Parathyroid adenoma (tissue), 2 donors: Measurements from ENCODE around the gene THBS3.
A peak's percentile ranks its signal among the peaks of the same experiment; 100 is the strongest.
"Not testable (repeated sequence)": the region's sequence is repeated elsewhere in the genome, so short reads cannot be mapped to it uniquely, and the experiment has no call there.

ENCODE experiments used
- H2AFZ ChIP-seq: fragments of 300-600 bp; sonication (generic); one replicate; pipeline ENCODE4 v1.7.0; 2017; ENCODE audit warnings: antibody characterized with exemption, mild to moderate bottlenecking
- H3K27ac ChIP-seq: fragments of 300-600 bp; sonication (generic); one replicate; pipeline ENCODE4 v1.7.0; 2017
- H3K27me3 ChIP-seq: fragments of 300-600 bp; sonication (generic); one replicate; pipeline ENCODE4 v1.7.0; 2017; ENCODE audit warnings: low read length; ENCODE audit not compliant: control insufficient read depth, insufficient read depth
- H3K36me3 ChIP-seq: fragments of 300-600 bp; sonication (generic); one replicate; pipeline ENCODE4 v1.7.0; 2017; ENCODE audit warnings: low read length; ENCODE audit not compliant: control insufficient read depth, insufficient read depth
- H3K4me1 ChIP-seq: fragments of 300-600 bp; sonication (generic); one replicate; pipeline ENCODE4 v1.7.0; 2017; ENCODE audit warnings: control low read depth
- H3K4me2 ChIP-seq: fragments of 300-600 bp; sonication (generic); one replicate; pipeline ENCODE4 v1.7.0; 2017; ENCODE audit warnings: low read length
- H3K4me3 ChIP-seq: fragments of 300-600 bp; sonication (generic); one replicate; pipeline ENCODE4 v1.7.0; 2017; ENCODE audit warnings: low read depth, low read length
- H3K79me2 ChIP-seq: fragments of 300-600 bp; sonication (generic); one replicate; pipeline ENCODE4 v1.7.0; 2017; ENCODE audit warnings: control low read depth
- H3K9ac ChIP-seq: fragments of 300-600 bp; sonication (generic); one replicate; pipeline ENCODE4 v1.7.0; 2017; ENCODE audit warnings: mild to moderate bottlenecking
- H3K9me3 ChIP-seq: fragments of 300-600 bp; sonication (generic); one replicate; pipeline ENCODE4 v1.7.0; 2017; ENCODE audit warnings: low read length; ENCODE audit not compliant: control insufficient read depth
- CTCF ChIP-seq: fragments of 300-600 bp; sonication (generic); IDR thresholded peaks from one replicate; pipeline ENCODE4 v1.7.0; 2017; ENCODE audit warnings: antibody characterized with exemption, mild to moderate bottlenecking
- donor health status: primary hyperparathyroidism.

Gene THBS3

GRCh38 chr1:155227261-155228095 is 19.8 kb upstream of the THBS3 start:
- H3K9me3 ChIP-seq, result no peaks in the 10 kb centered on the region
- no peaks in the 10 kb centered on the region for H3K27me3 ChIP-seq
- peak overlapping the region; percentile 99 for H3K4me2 ChIP-seq
- peak overlapping the region; percentile 74 for H2AFZ ChIP-seq
- H3K9ac ChIP-seq, result peak overlapping the region; percentile 50
- TF ChIP-seq CTCF, result no peak
- H3K27ac ChIP-seq, result peak overlapping the region; percentile 89
- peaks cover 20% of the 10 kb centered on the region for H3K4me1 ChIP-seq
- H3K79me2 ChIP-seq, result no peaks in the 10 kb centered on the region
- peak overlapping the region; percentile 98 for H3K4me3 ChIP-seq
- H3K36me3 ChIP-seq, result no peaks in the 10 kb centered on the region

GRCh38 chr1:155226910-155227260 is 19.2 kb upstream of the THBS3 start:
- Histone ChIP-seq H3K79me2 (no peaks in the 10 kb centered on the region), H3K36me3 (no peaks in the 10 kb centered on the region), H3K4me3 (peak overlapping the region; percentile 98), H3K27ac (peak overlapping the region; percentile 89), H2AFZ (peak overlapping the region; percentile 74), H3K9ac (peak overlapping the region; percentile 50), H3K27me3 (no peaks in the 10 kb centered on the region), H3K4me1 (peaks cover 19% of the 10 kb centered on the region), H3K9me3 (no peaks in the 10 kb centered on the region), H3K4me2 (peak overlapping the region; percentile 99)
- no peak for TF ChIP-seq CTCF

- Histone ChIP-seq H3K27ac (peak overlapping the region; percentile 89), H3K4me1 (peaks cover 13% of the 10 kb centered on the region), H3K9ac (no peak overlapping the region), H3K36me3 (no peaks in the 10 kb centered on the region), H3K9me3 (no peaks in the 10 kb centered on the region), H3K4me3 (peak overlapping the region; percentile 98), H3K27me3 (no peaks in the 10 kb centered on the region), H3K4me2 (peak overlapping the region; percentile 99), H2AFZ (peak overlapping the region; percentile 74), H3K79me2 (no peaks in the 10 kb centered on the region)
- peak; percentile 41 for TF ChIP-seq CTCF
Observed at GRCh38 chr1:155226188-155226909, 18.7 kb upstream of the THBS3 start.

DNA sequence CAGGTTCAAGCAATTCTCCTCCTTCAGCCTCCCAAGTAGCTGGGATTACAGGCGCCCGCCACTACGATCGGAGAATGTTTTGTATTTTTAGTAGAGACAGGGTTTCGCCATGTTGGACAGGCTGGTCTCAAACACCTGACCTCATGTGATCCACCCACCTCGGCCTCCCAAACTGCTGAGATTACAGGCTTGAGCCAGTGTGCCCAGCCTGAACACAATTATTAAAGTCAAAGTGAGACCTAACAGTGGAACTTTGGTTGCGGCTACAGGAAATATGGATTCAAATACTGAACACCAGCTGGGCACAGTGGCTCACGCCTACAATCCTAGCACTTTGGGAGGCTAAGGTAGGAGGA is 17.7 kb upstream of the THBS3 start:
- H3K27ac ChIP-seq, result peak overlapping the region; percentile 89
- H3K79me2 ChIP-seq, H3K9me3 ChIP-seq, H3K36me3 ChIP-seq, H3K27me3 ChIP-seq, H3K9ac ChIP-seq, H2AFZ ChIP-seq: not testable (repeated sequence)
- H3K4me3 ChIP-seq, result peak overlapping the region; percentile 25
- peaks cover 10% of the 10 kb centered on the region for H3K4me1 ChIP-seq
- H3K4me2 ChIP-seq, result peak overlapping the region; percentile 99

GRCh38 chr1:155223047-155223446 is 15.3 kb upstream of the THBS3 start:
- H3K27me3 ChIP-seq, result no peaks in the 10 kb centered on the region
- peak overlapping the region; percentile 34 for H3K4me2 ChIP-seq
- no peak overlapping the region for H2AFZ ChIP-seq
- H3K4me3 ChIP-seq, result no peak overlapping the region
- H3K36me3 ChIP-seq, result no peaks in the 10 kb centered on the region
- TF ChIP-seq CTCF, result no peak
- H3K9me3 ChIP-seq, result no peaks in the 10 kb centered on the region
- no peak overlapping the region for H3K27ac ChIP-seq
- H3K4me1 ChIP-seq, result peaks cover 10% of the 10 kb centered on the region
- H3K79me2 ChIP-seq, result no peaks in the 10 kb centered on the region
- no peak overlapping the region for H3K9ac ChIP-seq

DNA sequence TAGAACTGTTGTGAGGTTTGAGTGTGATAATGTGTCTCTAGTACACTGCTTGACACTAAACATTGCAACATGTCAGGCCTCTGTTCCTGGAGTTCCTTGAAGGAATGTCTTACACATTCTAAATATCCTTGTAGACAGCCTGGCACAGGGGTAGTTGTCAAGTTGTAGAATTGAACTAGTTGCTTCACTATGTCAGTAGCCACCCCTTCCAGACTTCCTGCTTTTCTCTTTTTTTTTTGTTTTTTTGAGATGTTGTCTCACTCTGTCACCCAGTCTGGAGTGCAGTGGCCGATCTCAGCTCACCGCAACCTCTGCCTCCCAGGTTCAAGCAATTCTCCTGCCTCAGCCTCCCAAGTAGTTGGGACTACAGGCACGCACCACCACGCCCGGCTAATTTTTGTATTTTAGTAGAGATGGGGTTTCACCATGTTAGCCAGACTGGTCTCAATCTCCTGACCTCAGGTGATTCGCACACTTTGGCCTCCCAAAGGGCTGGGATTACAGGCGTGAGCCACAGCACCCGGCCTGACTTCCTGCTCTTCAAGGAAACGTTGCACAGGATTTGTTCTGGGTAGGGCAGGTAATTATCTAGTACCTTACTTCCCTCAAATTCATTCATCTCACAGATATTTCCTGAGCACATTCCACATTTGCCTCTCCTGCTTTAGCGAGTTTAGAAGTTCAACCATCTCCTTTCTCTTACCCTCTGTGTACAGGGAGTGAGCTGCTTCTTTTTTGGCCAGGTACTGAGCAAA is 12.7 kb upstream of the THBS3 start:
- not testable (repeated sequence) for H3K9me3 ChIP-seq, H3K9ac ChIP-seq, H3K27ac ChIP-seq, H3K4me3 ChIP-seq, H2AFZ ChIP-seq, H3K27me3 ChIP-seq, H3K36me3 ChIP-seq, H3K4me2 ChIP-seq, H3K4me1 ChIP-seq, H3K79me2 ChIP-seq
